ENCODE data around the gene MUTYH.

GRCh38 chr1:45348020-45348419 is 7.8 kb upstream of the MUTYH start:
- TF ChIP-seq CTCF (IDR thresholded peaks at IDR 0.05) (no peak), POLR2A (IDR thresholded peaks at IDR 0.05) (no peak)
